Motor neuron (in vitro differentiated cells): Measurements from ENCODE around the gene UQCRC1. TPM values are rescaled to one million over a fixed set of nuclear protein-coding genes. Genes with fewer than 3 reads are reported as not detected.
A peak's percentile ranks its signal among the peaks of the same experiment; 100 is the strongest.

Experiments
- ATAC-seq, 8 experiments: fragments of 200-7000 bp; cut with Tn5 transposase; replicated peaks in 6 of 8; 2 replicates each; pipeline ENCODE4 v1.8.0; 2021; ENCODE audit warnings: mild to moderate bottlenecking in 8 of 8, moderate library complexity in 8 of 8
- H3K27ac ChIP-seq, 2 donors: fragments of 250-450 bp; sonication (Bioruptor Pico); 2 replicates each; pipeline ENCODE4 v1.9.0; 2021; ENCODE audit warnings: antibody characterized with exemption in 2 of 2, mild to moderate bottlenecking in 2 of 2, moderate library complexity in 1 of 2
- H3K4me1 ChIP-seq, 2 donors: fragments of 250-450 bp; sonication (Bioruptor Pico); replicated peaks in 1 of 2; 2 replicates each; pipeline ENCODE4 v1.6.1; 2021; ENCODE audit warnings: antibody characterized with exemption in 2 of 2, mild to moderate bottlenecking in 2 of 2, moderate library complexity in 1 of 2
- H3K4me3 ChIP-seq, 5 donors: fragments of 250-450 bp; sonication (Bioruptor Pico); 2 replicates each; pipeline ENCODE4 v1.9.0; 2021; ENCODE audit warnings: antibody characterized with exemption in 5 of 5, mild to moderate bottlenecking in 5 of 5, moderate library complexity in 4 of 5
- WGBS, 10 experiments: fragments of 450-650 bp; shearing (Covaris generic); methylation state at CpG; one replicate each; pipeline ENCODE4 v1.0.0; 2022; 5-methylcytosine and 5-hydroxymethylcytosine counted together
- in situ Hi-C, 9 experiments: fragments of 400-800 bp; cut with MboI; loops; one replicate each; pipeline ENCODE4 v1.15.0; 2021; ENCODE audit warnings: low sequenced_read_pairs in 9 of 9, low pct_unique_long_range_greater_than_20kb in 2 of 9; ENCODE audit not compliant: unreplicated experiment in 9 of 9
- total RNA-seq, 8 experiments: library from RNA; unstranded; fragments of 300-600 nt; gene quantifications; 2 replicates each; pipeline versions ENCODE4 v1.2.3 to v1.2.4, GENCODE V29; 2022

UQCRC1 gene
- total RNA-seq, 8 experiments from 2014 or later = 184 to 306 (median 226) TPM

DNA sequence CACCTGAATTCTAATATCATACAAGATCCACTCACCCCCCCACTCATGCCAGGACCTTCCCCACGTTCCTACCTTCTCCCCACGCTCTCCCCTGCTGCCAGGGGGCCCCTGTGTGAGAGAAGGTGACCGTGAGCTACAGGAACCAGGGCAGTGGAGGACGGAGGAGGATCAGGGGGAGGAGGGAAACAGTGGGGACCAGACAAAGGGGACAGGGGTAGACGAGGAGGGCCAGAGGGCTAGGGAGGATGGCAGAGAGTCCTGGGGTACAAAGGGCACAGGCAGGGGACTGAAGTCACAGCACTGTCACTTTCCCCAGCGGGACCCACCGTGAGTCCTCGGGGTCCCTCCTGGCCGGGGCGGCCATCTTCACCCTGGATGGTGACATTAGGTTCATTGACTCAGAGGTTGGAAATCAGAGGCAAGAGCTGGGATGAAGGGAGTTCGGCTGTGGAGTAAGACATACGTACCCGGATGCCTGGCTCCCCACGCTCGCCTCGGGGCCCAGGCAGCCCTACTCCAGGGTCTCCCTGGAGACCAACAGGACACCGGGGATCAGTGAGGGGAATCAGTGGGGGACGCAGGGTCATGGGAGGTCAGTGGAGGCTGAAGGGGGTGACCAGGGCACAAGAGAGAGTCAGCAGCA, 39.5 kb downstream of the UQCRC1 start:
- WGBS, 10 experiments = 90 to 100% methylated on average over 1 to 2 of the region's 18 CpGs; no CpG with 5 or more reads in 8 of the 10 experiments
- in situ Hi-C loops = no loop called here
- H3K4me3 ChIP-seq = no peak overlapping the region
- H3K4me1 ChIP-seq = no peaks in the 10 kb centered on the region
- ATAC-seq = no peak
- H3K27ac ChIP-seq = no peak overlapping the region

DNA sequence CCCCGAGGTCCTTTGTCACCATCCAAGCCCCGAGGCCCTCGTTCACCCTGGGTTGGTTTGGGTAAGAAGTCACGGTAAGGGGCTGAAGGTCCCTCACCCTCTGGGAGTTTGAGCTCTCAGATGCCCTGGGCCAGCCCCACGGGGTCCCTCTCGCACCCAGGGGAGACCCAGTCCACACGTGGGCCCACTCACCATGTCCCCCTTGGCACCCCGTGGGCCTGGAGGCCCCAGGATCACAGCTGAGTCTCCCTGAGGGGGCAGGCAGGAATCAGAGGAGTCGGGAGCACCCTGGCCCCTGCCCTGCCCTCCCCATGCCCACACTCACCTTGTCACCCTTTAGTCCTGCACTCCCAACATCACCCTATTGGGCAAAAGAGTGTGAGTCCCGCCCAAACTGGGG, 40.0 kb downstream of the UQCRC1 start:
- 100% methylated on average over 1 of the region's 10 CpGs; no CpG with 5 or more reads in 9 of the 10 experiments for WGBS, 10 experiments
- in situ Hi-C loops = no loop called here
- ATAC-seq = no peak

DNA sequence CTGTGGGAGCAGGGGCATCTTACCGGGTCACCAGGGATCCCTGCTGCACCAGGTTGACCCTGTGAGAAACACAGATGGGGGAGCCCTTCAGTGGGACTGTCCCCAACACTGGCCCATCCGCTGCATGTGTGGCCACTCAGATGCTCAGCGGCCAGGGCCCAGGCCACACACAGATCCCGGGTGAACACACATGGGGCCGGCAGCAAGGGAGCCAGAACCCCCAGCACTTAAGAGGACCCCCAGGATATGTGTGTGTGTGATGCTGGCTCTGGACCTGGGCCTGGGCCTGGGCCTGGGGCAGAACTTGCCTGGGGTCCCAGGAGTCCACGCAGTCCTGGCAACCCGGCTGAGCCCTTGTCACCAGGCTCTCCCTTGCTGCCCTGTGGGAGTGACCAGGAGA, 41.0 kb downstream of the UQCRC1 start:
- H3K4me3 ChIP-seq = no peak overlapping the region
- 80% methylated on average over 2 of the region's 7 CpGs; no CpG with 5 or more reads in 9 of the 10 experiments for WGBS, 10 experiments
- no peak for ATAC-seq
- in situ Hi-C loops = no loop called here
- peaks cover 6 to 7% of the 10 kb centered on the region in 2 donors for H3K4me1 ChIP-seq
- no peak overlapping the region for H3K27ac ChIP-seq

More for the DNA sequence above, 40.0 kb downstream of the UQCRC1 start:
- H3K27ac ChIP-seq = no peak overlapping the region
- H3K4me3 ChIP-seq = no peak overlapping the region
- no peaks in the 10 kb centered on the region for H3K4me1 ChIP-seq

DNA sequence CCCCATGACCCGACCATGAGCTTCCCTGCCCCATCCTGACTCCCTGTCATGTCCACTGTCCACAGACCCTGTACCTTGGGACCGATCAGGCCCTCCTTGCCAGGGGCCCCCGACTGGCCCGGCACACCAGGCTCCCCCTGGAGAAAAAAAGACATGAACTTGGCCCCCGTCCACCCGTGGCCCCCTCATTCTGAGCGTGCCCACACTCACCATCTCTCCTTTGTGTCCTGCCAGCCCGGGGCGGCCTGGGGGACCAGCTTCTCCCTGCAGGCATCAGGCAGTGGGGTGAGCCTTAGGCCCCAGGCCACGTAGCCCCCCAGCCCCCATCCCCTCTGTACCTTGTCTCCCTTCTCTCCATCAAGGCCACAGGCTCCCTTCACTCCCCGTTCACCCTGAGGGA, 41.9 kb downstream of the UQCRC1 start:
- no peak overlapping the region for H3K27ac ChIP-seq
- ATAC-seq = no peak
- in situ Hi-C loops = no loop called here
- peaks cover 15 to 16% of the 10 kb centered on the region in 2 donors for H3K4me1 ChIP-seq
- WGBS, 10 experiments = 67% methylated on average over 1 of the region's 11 CpGs; no CpG with 5 or more reads in 9 of the 10 experiments
- no peak overlapping the region for H3K4me3 ChIP-seq

DNA sequence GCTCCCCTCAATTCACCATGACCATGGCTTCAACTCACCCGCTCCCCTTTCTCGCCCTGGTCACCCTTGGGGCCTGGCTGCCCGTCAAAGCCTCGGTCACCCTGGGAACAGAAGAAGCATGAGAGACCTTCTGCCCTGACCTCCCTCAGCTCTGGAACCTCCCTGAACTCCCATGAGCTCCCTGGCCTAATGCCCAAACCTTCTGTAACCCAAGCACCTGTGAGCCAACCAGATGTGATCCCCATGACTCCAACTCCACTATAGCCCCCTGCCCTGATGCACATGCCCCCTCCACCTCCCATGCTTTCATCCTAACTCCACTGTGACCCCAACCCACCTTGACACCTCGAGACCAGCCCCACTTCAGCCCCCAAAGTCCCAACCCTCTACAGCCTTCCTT, 42.4 kb downstream of the UQCRC1 start:
- ATAC-seq = no peak
- Histone ChIP-seq H3K4me1 (peaks cover 15 to 16% of the 10 kb centered on the region in 2 donors), H3K27ac (no peak overlapping the region), H3K4me3 (no peak overlapping the region)
- WGBS, 10 experiments = 60 to 100% (median 82%) methylated on average over 1 to 4 of the region's 5 CpGs; no CpG with 5 or more reads in 6 of the 10 experiments
- in situ Hi-C loops = no loop called here

DNA sequence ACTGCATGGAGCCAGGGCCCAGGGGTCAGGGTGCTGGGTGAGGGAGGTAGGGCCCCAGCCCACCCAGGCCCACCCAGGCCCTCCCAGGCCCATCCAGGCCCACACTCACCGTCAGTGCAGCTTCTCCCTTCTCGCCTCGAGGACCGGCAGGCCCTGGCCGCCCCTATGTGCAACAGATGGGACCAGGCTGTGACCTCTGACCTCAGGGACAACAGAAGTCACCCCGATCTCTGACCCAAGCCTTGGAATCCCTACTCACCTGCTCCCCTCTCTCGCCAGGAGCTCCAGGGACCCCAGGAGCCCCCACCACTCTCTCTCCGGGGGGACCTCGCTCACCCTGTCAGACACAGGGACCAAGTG, 43.1 kb downstream of the UQCRC1 start:
- ATAC-seq = no peak
- no peak overlapping the region for H3K4me3 ChIP-seq
- no peak overlapping the region for H3K27ac ChIP-seq
- 100% methylated on average over 2 of the region's 9 CpGs; no CpG with 5 or more reads in 9 of the 10 experiments for WGBS, 10 experiments
- H3K4me1 ChIP-seq = peaks cover 16% of the 10 kb centered on the region in 2 donors
- in situ Hi-C loops = no loop called here

DNA sequence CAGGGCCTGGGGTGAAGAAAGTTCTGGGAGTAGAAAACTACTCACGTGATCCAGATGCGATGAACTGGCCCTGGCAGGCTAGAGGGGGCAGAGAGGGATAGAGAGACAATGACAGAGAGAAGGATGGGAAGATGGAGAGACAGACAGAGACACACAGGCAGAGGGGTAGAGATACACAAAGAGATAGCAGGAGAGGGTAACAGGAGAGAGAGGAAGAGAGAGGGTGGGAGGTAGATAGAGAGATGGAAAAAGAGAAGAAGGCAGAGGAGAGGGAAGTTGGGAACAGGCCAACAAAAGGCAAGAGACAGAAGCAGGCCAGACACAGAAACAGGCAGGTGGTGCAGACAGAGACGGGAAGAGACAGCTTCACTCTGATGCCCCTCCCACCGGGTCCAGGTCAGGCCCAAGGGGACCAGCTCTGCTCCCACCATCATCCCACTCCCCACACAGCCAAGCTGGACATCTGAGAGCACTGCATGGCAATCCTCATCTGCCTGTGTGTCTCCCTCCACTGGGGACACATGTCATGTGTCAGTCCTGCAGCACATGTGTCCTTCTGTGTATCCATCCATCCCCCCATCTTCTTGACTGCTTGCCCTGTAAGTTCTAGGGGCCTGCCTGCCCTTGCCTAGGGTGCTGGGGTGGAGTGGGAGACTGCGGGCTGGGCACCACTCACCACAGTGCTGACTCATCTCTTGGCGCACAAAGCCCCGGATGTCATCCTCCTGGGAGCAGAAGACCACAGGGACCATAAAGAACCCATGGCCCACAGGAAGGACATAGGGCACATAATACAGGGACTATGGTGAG, 43.6 kb downstream of the UQCRC1 start:
- peak in 3 of 8 experiments; percentile 9 to 55 (median 40) for ATAC-seq
- Histone ChIP-seq H3K27ac (no peak overlapping the region), H3K4me3 (no peak overlapping the region), H3K4me1 (peaks cover 20 to 21% of the 10 kb centered on the region in 2 donors)
- 14 to 77% (median 51%) methylated on average over 2 to 4 of the region's 7 CpGs; no CpG with 5 or more reads in 2 of the 10 experiments for WGBS, 10 experiments
- in situ Hi-C loops = no loop called here

DNA sequence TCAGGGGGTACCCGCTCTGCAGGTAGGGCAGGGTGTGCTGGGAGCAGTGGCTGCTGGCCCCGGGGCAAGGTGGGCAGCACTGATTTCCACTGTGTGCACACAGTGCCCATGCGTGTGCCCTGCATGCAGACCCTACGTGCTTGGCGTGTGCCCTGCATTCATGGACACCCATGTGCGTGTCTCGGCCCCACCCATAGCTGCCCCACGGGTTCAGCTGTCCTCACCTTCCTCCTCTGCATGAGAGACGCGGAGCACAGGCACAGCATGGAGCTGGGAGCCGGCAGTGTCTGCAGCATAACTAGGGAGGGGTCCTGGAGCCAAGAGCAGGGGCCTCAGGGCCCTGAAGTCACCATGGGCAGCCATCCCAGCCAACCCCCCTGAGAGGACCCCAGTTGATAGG, 44.3 kb downstream of the UQCRC1 start:
- in situ Hi-C loops = no loop called here

DNA sequence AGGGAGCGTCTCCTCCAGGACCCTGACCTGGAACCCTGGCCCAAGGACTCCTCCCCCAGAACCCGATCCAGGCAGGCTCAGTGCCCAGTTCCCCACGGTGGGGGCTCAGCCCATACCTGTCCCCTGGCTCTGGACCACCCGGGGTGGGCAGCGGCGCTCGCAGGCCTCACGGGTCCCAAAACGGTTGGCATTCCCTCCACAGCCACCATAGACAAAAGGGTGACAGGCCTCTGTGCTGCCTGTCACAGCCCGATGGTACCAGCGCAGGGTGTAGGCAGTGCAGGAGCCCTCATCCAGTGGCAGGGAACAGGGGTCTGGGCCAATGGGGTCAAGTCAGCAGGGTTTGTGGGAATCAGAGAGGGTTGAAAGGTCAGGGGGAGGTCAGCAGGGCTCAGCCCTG, 44.8 kb downstream of the UQCRC1 start:
- 80 to 100% methylated on average over 1 of the region's 11 CpGs; no CpG with 5 or more reads in 8 of the 10 experiments for WGBS, 10 experiments
- no peak for ATAC-seq
- in situ Hi-C loops = no loop called here
- H3K4me3 ChIP-seq = no peak overlapping the region
- H3K4me1 ChIP-seq = peaks cover 31 to 32% of the 10 kb centered on the region in 2 donors
- H3K27ac ChIP-seq = no peak overlapping the region

More for the DNA sequence above, 44.3 kb downstream of the UQCRC1 start:
- no peak for ATAC-seq
- Histone ChIP-seq H3K4me3 (no peak overlapping the region), H3K27ac (no peak overlapping the region), H3K4me1 (peaks cover 26 to 28% of the 10 kb centered on the region in 2 donors)
- 71 to 96% methylated on average over 4 of the region's 11 CpGs; no CpG with 5 or more reads in 8 of the 10 experiments for WGBS, 10 experiments

DNA sequence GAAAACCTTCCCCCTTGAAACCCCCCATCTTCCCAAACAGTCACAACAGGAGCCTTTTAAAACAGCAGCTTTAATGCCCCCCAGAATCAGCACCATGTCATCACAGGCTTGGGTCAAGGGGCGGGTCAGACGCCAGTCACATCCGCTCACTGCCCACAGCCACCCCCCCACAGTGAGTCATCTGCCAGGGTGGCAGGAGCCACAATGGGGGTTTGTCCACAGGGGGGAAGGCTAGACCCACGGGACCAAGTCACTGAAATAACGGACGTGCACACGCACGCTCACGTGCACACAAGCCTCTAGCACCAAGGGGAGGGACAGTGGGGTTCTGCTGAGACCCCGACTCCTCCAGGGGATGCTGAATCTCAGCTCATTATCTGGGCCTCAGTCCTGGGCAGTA, 45.4 kb downstream of the UQCRC1 start:
- ATAC-seq = peak in 1 of 8 experiments; percentile 5
- H3K4me1 ChIP-seq = peaks cover 32 to 38% of the 10 kb centered on the region in 2 donors
- no peak overlapping the region for H3K4me3 ChIP-seq
- H3K27ac ChIP-seq = peak overlapping the region in 1 of 2 donors; percentile 28
- WGBS, 10 experiments = 20 to 85% methylated on average over 1 to 5 of the region's 10 CpGs; no CpG with 5 or more reads in 8 of the 10 experiments
- in situ Hi-C loops = no loop called here

DNA sequence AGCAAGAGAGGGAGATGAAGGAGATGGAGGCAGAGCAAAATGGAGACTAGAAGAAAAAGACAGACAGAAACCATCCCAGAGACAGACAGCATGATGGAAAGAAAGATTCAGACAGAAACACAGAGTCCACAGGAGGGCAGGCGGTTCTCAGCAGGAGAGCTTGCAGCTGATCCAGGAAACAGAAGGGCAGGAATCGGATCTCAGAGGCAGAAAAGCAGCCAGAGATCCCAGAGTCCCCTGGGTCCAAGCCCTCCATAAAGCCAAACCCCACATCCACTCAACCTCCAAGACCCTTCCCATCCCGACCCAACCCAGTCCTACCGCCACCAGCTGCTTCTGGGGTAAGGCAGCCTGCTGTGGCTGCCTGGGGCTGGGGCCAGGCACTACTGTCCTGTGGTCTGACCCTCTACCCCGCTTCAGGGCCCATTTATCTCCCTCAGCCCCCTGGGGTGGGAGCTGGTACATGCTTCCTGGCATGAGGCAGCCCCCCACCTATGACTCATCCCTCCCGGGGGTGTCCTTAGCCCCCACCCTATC, 46.0 kb downstream of the UQCRC1 start, which contains the start of gene UCN2:
Gene UCN2, minus strand, starts transcription at position 400 of the 537 bp plus-strand sequence. CDS start 657 bp downstream, outside the sequence.
- ATAC-seq = no peak
- peaks cover 32 to 43% of the 10 kb centered on the region in 2 donors for H3K4me1 ChIP-seq
- no peak within 1 kb of the TSS for H3K4me3 ChIP-seq
- peak within 1 kb of the TSS; percentile 28 to 39 for H3K27ac ChIP-seq
- in situ Hi-C loops = no loop called here
- WGBS, 10 experiments = 50 to 90% (median 78%) methylated on average over 1 to 2 of the region's 6 CpGs; no CpG with 5 or more reads in 5 of the 10 experiments

DNA sequence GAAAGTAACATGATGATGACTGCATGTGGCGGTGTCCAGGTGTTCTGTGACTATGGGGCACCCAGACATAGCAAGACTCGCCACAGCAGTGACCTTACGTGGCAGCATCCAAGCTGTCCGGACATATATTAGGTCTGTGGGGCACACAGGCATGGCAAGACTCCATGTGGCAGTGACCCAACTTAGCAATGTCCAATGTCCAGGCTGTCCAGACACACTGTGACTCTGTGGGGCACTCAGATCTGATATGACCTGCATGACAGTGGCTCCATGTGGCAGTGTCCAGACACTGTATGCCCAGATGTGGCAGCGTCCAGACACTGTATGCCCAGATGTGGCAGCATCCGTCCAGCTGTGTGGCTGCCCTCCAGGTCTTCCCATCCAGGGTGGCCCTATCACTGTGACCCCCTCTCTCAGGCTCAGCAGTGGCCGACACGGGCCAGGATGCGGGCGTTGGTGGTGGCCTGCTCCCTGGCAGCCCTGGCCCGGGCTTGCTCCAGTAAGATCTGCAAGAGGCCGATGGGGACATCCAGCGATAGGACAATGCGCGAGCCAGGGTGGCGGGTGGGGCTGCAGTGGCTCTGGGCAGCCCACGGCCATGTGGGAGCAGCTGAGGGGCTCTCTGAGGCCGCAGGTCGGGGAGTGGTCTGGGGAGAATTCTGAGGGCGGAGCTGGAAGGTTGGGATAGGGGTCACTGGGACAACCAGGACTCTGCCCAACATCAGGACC, 46.9 kb downstream of the UQCRC1 start:
- peaks cover 42 to 51% of the 10 kb centered on the region in 2 donors for H3K4me1 ChIP-seq
- ATAC-seq = no peak
- WGBS, 10 experiments = 70 to 92% methylated on average over 2 of the region's 20 CpGs; no CpG with 5 or more reads in 8 of the 10 experiments
- peak overlapping the region in 1 of 2 donors; percentile 28 for H3K27ac ChIP-seq
- no peak overlapping the region for H3K4me3 ChIP-seq
- in situ Hi-C loops = no loop called here
